AG10803 (cell line): ENCODE measurements around the gene DDX49.

Experiments
- DNase-seq: peaks from one replicate; pipeline ENCODE4 v3.0.0; 2010; ENCODE audit warnings: low read depth
- H3K4me3 ChIP-seq: 2 replicates; pipeline ENCODE4 v1.5.1; 2011; ENCODE audit warnings: mild to moderate bottlenecking, low read length, control low read depth
- TF ChIP-seq, protein P1 (sequence below): conservative IDR thresholded peaks from 2 replicates; pipeline ENCODE4 v1.5.1; 2011; ENCODE audit warnings: mild to moderate bottlenecking, low read length, control low read depth, inconsistent platforms

Gene DDX49

DNA sequence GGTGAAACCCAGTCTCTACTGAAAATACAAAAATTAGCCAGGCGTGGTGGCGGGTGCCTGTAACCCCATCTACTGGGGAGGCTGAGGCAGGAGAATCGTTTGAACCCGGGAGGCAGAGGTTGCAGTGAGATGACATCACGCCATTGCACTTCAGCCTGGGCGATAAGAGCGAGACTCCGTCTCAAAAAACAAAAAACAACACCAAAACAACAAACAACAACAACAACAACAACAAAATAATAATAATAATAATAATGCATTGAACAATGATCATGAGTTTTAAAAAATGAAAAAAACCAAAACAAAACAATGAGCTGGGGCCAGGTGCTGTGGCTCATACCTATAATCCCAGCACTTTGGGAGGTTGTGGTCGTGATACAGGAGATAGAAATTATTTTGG lies 44.6 kb downstream of the DDX49 start:
- no peak for DNase-seq
- no peak overlapping the region for H3K4me3 ChIP-seq
- TF ChIP-seq, protein P1, sequence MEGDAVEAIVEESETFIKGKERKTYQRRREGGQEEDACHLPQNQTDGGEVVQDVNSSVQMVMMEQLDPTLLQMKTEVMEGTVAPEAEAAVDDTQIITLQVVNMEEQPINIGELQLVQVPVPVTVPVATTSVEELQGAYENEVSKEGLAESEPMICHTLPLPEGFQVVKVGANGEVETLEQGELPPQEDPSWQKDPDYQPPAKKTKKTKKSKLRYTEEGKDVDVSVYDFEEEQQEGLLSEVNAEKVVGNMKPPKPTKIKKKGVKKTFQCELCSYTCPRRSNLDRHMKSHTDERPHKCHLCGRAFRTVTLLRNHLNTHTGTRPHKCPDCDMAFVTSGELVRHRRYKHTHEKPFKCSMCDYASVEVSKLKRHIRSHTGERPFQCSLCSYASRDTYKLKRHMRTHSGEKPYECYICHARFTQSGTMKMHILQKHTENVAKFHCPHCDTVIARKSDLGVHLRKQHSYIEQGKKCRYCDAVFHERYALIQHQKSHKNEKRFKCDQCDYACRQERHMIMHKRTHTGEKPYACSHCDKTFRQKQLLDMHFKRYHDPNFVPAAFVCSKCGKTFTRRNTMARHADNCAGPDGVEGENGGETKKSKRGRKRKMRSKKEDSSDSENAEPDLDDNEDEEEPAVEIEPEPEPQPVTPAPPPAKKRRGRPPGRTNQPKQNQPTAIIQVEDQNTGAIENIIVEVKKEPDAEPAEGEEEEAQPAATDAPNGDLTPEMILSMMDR, result no peak

DNA sequence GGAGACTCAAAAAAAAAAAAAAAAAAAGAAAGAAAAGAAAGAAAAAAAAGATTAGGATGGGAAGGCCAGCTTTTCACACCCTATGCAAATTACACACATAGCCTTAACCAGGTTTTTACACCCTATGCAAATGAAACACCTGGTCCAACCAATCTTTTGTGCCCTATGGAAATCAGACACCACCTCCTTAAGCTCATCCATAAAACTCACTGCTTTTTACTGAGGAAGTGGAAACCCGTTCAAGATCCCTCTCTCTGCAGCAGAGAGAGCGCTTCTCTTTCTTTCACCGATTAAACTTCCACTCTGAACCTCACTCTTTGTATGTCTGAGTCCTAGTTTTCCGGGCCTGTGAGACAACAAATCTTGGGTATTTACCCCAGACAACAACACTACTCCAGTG lies 46.8 kb downstream of the DDX49 start:
- TF ChIP-seq, protein P1, result no peak
- no peak for DNase-seq
- no peak overlapping the region for H3K4me3 ChIP-seq

DNA sequence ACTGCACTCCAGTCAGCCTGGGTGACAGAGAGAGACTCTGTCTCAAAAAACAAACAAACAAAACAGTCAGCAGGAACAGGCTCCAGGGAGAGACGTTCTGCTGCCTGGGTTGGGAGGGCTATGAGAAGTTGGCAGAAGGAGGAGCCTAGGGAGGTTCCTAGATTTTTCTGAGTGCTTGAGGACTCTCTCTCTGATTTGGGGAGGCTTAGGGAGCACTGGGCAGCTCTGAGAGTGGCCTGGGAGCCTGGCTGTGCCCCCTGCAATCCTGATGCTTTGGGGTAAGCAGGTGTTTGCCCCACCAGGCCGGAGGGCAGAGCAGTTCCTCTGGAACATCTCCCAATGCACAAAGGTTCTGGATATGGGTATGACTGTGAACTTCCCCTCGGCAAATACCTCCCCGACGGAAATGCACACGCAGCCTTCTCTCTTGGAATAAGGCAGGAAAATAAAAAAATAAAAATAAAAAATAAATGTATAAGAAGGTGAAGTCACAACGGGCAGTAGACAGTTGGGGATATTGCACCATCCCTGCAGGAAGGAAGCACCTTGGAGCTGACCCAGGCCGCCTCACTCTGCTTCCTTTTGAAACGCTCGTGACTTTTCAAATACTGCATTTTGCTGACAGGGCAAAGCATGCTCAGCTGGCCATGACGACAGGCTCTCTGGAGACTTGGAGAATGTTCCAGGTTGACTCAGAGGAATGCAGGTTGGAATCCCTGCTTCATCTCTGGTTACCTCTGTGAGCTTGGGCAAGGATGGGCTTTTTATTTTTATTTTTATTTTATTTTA lies 48.0 kb downstream of the DDX49 start:
- TF ChIP-seq, protein P1, result no peak
- H3K4me3 ChIP-seq, result no peak overlapping the region
- DNase-seq, result peak; percentile 52

DNA sequence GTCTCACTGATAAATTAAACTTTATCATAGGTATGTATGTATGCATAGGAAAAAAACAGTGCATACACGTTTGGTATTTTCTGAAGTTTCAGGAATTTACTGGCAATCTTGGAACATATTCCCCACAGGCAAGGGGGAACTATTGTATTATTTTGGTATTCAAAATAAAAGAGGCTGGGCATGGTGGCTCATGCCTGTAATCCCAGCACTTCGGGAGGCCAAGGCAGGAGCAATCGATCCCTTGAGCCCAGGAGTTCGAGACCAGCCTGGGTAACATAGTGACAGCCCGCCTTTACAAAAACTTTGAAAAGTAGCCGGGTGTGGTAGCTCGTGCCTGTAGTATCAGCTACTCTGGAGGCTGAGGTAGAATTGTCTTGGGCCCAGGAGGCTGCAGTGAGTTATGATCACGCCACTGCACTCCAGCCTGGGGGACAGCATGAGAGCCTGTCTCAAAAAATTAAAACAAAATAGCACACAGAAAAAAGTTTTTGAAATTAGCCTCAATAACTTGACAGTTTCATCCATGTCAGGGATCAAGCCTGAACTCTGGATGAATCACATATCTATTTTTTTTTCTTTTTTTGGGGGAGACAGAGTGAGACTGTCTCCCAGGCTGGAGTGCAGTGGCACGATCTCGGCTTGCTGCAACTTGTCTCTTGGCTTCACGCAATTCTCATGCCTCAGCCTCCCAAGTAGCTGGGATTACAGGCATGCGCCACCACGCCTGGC lies 50.6 kb downstream of the DDX49 start:
- no peak overlapping the region for H3K4me3 ChIP-seq
- DNase-seq, result peak; percentile 8

DNA sequence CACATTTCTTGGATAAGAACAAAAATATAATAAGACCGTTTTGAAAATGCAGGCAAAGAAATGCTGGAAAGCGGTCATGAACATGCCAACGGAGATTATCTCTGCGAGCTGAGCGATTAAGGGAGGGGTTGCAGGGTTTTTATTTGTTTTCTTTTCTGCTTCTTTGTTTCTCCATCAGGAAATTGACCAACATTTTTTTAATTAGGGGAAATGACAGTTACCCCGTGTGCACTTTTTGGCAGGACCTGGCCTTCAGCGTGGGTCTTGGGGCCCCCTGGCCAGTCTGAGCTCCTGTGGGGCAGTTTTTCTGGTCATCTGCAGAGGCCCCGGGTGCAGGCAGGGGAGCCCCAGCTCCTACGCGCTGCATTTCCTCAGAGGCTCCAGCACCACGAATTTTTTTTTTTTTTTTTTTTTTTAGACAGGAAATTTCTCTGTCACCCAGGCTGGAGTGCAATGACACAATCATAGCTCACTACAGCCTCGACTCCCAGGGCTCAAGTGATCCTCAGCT lies 52.8 kb downstream of the DDX49 start:
- DNase-seq, result peak; percentile 24
- H3K4me3 ChIP-seq, result no peak overlapping the region
- TF ChIP-seq, protein P1, result no peak

More for the DNA sequence above, 50.6 kb downstream of the DDX49 start:
- TF ChIP-seq, protein P1, result no peak

DNA sequence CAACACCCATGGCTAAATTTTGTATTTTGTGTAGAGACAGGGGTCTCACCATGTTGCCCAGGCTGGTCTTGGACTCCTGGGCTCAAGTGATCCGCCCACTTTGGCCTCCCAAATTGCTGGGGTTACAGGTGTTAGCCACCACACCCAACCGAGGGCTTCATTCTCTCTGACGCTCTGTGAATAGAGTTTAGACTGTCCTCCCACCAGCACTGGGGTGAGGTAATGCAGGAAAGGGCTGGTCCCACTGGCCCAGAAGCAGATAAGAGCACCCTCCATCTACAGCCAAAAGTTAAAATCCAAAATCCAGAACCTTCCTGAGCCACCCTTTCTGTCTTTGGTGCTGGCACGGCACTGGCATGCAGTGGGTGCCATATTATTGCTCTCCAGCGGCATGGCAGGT lies 53.3 kb downstream of the DDX49 start:
- no peak overlapping the region for H3K4me3 ChIP-seq
- TF ChIP-seq, protein P1, result no peak
- DNase-seq, result no peak
